Mesendoderm (in vitro differentiated cells): ENCODE data around the gene RXRA.

Source experiments
- DNase-seq: peaks from one replicate; pipeline ENCODE4 v3.0.0; 2013
- H2AK5ac ChIP-seq: 2 replicates; pipeline ENCODE4 v1.6.1; 2013; ENCODE audit warnings: low read length, inconsistent platforms
- H2BK120ac ChIP-seq: 2 replicates; pipeline ENCODE4 v1.6.1; 2013; ENCODE audit warnings: low read depth, mild to moderate bottlenecking, low read length, moderate library complexity, mixed read lengths
- H2BK15ac ChIP-seq: replicated peaks from 2 replicates; pipeline ENCODE4 v1.6.1; 2013; ENCODE audit warnings: low read depth, mild to moderate bottlenecking, moderate library complexity
- H2BK5ac ChIP-seq: 2 replicates; pipeline ENCODE4 v1.6.1; 2013; ENCODE audit warnings: low read length, inconsistent platforms
- H3K18ac ChIP-seq: 2 replicates; pipeline ENCODE4 v1.6.1; 2013; ENCODE audit warnings: mild to moderate bottlenecking, low read length, mixed read lengths
- H3K23ac ChIP-seq: one replicate; pipeline ENCODE4 v1.6.1; 2013; ENCODE audit warnings: low read length
- H3K27ac ChIP-seq: 2 replicates; pipeline ENCODE4 v1.5.1; 2013; ENCODE audit warnings: low read depth, mild to moderate bottlenecking, inconsistent platforms, low read length, moderate library complexity
- H3K27me3 ChIP-seq: 2 replicates; pipeline ENCODE4 v1.6.1; 2013; ENCODE audit warnings: low read length, control low read depth, mild to moderate bottlenecking, inconsistent platforms; ENCODE audit not compliant: insufficient read depth, poor library complexity
- H3K36me3 ChIP-seq: 2 replicates; pipeline ENCODE4 v1.6.1; 2013; ENCODE audit warnings: low read length, inconsistent platforms; ENCODE audit not compliant: control insufficient read depth, insufficient read depth
- H3K4ac ChIP-seq: one replicate; pipeline ENCODE4 v1.6.1; 2013; ENCODE audit warnings: low read depth, mild to moderate bottlenecking, low read length, moderate library complexity
- H3K4me1 ChIP-seq: 2 replicates; pipeline ENCODE4 v1.6.1; 2013; ENCODE audit warnings: low read depth, low read length, inconsistent platforms; ENCODE audit not compliant: control insufficient read depth
- H3K4me2 ChIP-seq: 2 replicates; pipeline ENCODE4 v1.6.1; 2013; ENCODE audit warnings: low read length
- H3K4me3 ChIP-seq: 2 replicates; pipeline ENCODE4 v1.5.1; 2013; ENCODE audit warnings: mild to moderate bottlenecking, low read length
- H3K56ac ChIP-seq: one replicate; pipeline ENCODE4 v1.6.1; 2013; ENCODE audit warnings: low read length
- H3K79me1 ChIP-seq: 2 replicates; pipeline ENCODE4 v1.6.1; 2013; ENCODE audit warnings: low read length, inconsistent platforms
- H3K79me2 ChIP-seq: 2 replicates; pipeline ENCODE4 v1.6.1; 2013; ENCODE audit warnings: mild to moderate bottlenecking, low read length; ENCODE audit not compliant: control insufficient read depth, insufficient read depth
- H3K9ac ChIP-seq: 2 replicates; pipeline ENCODE4 v1.6.1; 2013; ENCODE audit warnings: low read length, inconsistent platforms
- H4K5ac ChIP-seq: one replicate; pipeline ENCODE4 v1.6.1; 2013; ENCODE audit warnings: low read length
- H4K8ac ChIP-seq: one replicate; pipeline ENCODE4 v1.6.1; 2013; ENCODE audit warnings: low read depth, mild to moderate bottlenecking, control low read depth, low read length, moderate library complexity
- WGBS: extraction: QIAGEN DNeasy Blood & Tissue Kit; methylation state at CpG from one replicate; pipeline ENCODE4 v1.1.7; 2013; ENCODE audit warnings: low lambda C conversion rate, missing lambda C conversion rate; ENCODE audit not compliant: insufficient coverage; ENCODE audit errors: extremely low coverage; 5-methylcytosine and 5-hydroxymethylcytosine counted together

Gene RXRA

DNA sequence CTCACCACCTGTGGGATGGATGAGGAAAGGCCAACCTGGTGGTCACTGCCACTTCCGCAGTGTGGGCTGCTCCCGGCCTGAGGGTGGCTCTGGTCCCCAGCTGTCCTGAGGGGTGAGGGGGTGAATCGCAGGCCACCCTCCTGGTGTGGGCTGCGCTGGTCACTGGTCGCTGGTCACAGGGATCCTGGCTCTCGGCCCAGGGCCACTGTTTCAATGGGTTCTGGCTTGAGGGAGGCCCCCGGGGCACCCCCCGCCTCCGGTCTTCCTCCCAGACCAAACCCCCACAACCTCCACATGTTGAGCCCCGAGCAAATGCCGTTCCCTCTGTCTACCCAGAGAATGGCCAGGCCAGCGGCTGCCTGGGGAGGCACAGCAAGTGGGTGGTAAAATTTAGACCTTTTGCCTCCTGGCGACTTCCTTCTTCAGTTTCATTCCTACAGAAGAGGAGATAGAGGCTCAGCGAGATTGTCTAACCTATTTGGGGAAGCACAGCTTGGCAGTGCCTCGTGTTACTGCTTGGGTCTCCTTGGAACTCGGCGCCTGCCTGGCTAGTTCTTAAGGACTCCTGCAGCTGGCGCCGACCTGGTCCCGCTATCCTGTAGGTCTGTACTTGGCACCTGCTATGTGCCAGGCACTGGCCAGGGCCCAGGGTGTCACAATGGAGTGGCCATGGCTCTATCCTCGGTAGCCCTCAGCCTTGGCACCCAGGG is 48.2 kb downstream of the RXRA start:
- Histone ChIP-seq H3K27ac (no peak overlapping the region), H3K18ac (no peak overlapping the region)
- WGBS: no CpG with 5 or more reads among the region's 21 CpGs

GRCh38 chr9:134375011-134375390 is 48.7 kb downstream of the RXRA start:
- Histone ChIP-seq H3K36me3 (no peaks in the 10 kb centered on the region), H3K18ac (no peak overlapping the region), H3K79me1 (peaks cover 25% of the 10 kb centered on the region), H4K8ac (no peak overlapping the region), H3K79me2 (peaks cover 22% of the 10 kb centered on the region), H3K23ac (no peak overlapping the region), H3K27ac (no peak overlapping the region), H3K4me3 (no peak overlapping the region), H3K4ac (no peak overlapping the region), H2BK15ac (no peak overlapping the region), H2BK5ac (no peak overlapping the region), H3K4me1 (peaks cover 2% of the 10 kb centered on the region), H2BK120ac (no peak overlapping the region), H3K56ac (no peak overlapping the region), H2AK5ac (no peak overlapping the region), H4K5ac (no peak overlapping the region), H3K4me2 (no peak overlapping the region), H3K9ac (no peak overlapping the region), H3K27me3 (no peaks in the 10 kb centered on the region)
- no CpG with 5 or more reads among the region's 6 CpGs for WGBS
- no peak for DNase-seq

More for the DNA sequence above, 48.2 kb downstream of the RXRA start:
- H3K4me3 ChIP-seq: no peak overlapping the region
- H2AK5ac ChIP-seq: no peak overlapping the region
- H4K5ac ChIP-seq: no peak overlapping the region
- peaks cover 2% of the 10 kb centered on the region for H3K4me1 ChIP-seq
- H3K27me3 ChIP-seq: no peaks in the 10 kb centered on the region
- no peak overlapping the region for H2BK15ac ChIP-seq
- no peak overlapping the region for H2BK5ac ChIP-seq
- no peak overlapping the region for H3K23ac ChIP-seq
- H3K4ac ChIP-seq: no peak overlapping the region
- H2BK120ac ChIP-seq: no peak overlapping the region
- no peaks in the 10 kb centered on the region for H3K36me3 ChIP-seq
- no peak overlapping the region for H4K8ac ChIP-seq
- no peak overlapping the region for H3K9ac ChIP-seq
- H3K79me2 ChIP-seq: peaks cover 22% of the 10 kb centered on the region
- no peak overlapping the region for H3K4me2 ChIP-seq
- DNase-seq: no peak
- peaks cover 29% of the 10 kb centered on the region for H3K79me1 ChIP-seq
- no peak overlapping the region for H3K56ac ChIP-seq

GRCh38 chr9:134375430-134376385 is 49.5 kb downstream of the RXRA start:
- no peak overlapping the region for H3K9ac ChIP-seq
- H3K4me3 ChIP-seq: no peak overlapping the region
- H2BK120ac ChIP-seq: no peak overlapping the region
- no peak overlapping the region for H4K8ac ChIP-seq
- no peaks in the 10 kb centered on the region for H3K36me3 ChIP-seq
- no peak overlapping the region for H3K27ac ChIP-seq
- no peak overlapping the region for H2AK5ac ChIP-seq
- WGBS: no CpG with 5 or more reads among the region's 38 CpGs
- H3K4me1 ChIP-seq: peaks cover 2% of the 10 kb centered on the region
- peaks cover 25% of the 10 kb centered on the region for H3K79me1 ChIP-seq
- no peak overlapping the region for H4K5ac ChIP-seq
- H3K18ac ChIP-seq: no peak overlapping the region
- no peak overlapping the region for H2BK5ac ChIP-seq
- DNase-seq: no peak
- no peak overlapping the region for H3K23ac ChIP-seq
- H3K4ac ChIP-seq: no peak overlapping the region
- H3K79me2 ChIP-seq: peaks cover 19% of the 10 kb centered on the region
- H3K27me3 ChIP-seq: no peaks in the 10 kb centered on the region
- no peak overlapping the region for H3K4me2 ChIP-seq
- H2BK15ac ChIP-seq: no peak overlapping the region
- H3K56ac ChIP-seq: no peak overlapping the region

GRCh38 chr9:134376386-134377142 is 50.3 kb downstream of the RXRA start:
- Histone ChIP-seq H3K23ac (no peak overlapping the region), H3K9ac (no peak overlapping the region), H3K56ac (no peak overlapping the region), H3K18ac (no peak overlapping the region), H3K4me3 (no peak overlapping the region), H3K4me1 (peaks cover 2% of the 10 kb centered on the region), H2BK15ac (no peak overlapping the region), H3K79me2 (peaks cover 19% of the 10 kb centered on the region), H4K5ac (no peak overlapping the region), H3K27ac (no peak overlapping the region), H3K27me3 (no peaks in the 10 kb centered on the region), H4K8ac (no peak overlapping the region), H3K36me3 (no peaks in the 10 kb centered on the region), H2BK5ac (no peak overlapping the region), H2BK120ac (no peak overlapping the region), H2AK5ac (no peak overlapping the region), H3K4me2 (no peak overlapping the region), H3K4ac (no peak overlapping the region), H3K79me1 (peaks cover 25% of the 10 kb centered on the region)
- no peak for DNase-seq
- WGBS: no CpG with 5 or more reads among the region's 27 CpGs

DNA sequence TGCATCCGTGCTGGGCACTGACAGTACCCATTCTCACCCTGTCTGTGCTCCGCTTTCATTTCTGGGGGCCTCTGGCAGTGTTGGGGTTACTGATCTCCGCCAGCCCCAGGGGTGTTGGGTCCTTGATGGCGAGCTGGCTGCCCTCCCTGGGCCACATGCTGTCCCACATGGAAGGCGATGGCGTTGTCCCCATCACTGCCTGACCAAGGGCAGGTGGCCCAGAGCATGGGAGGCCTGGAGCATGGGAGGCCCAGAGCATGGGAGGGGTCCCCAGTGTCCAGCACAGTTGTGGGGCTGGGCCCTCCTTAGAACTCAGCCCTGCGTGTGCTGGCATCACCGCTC is 50.9 kb downstream of the RXRA start:
- WGBS: no CpG with 5 or more reads among the region's 8 CpGs
- H3K4ac ChIP-seq: no peak overlapping the region
- no peak for DNase-seq
- no peak overlapping the region for H3K23ac ChIP-seq
- H3K79me1 ChIP-seq: peaks cover 25% of the 10 kb centered on the region
- H4K8ac ChIP-seq: no peak overlapping the region
- no peak overlapping the region for H3K56ac ChIP-seq
- no peak overlapping the region for H3K27ac ChIP-seq
- H3K18ac ChIP-seq: no peak overlapping the region
- no peaks in the 10 kb centered on the region for H3K36me3 ChIP-seq
- no peak overlapping the region for H2AK5ac ChIP-seq
- H3K79me2 ChIP-seq: peaks cover 19% of the 10 kb centered on the region
- no peaks in the 10 kb centered on the region for H3K27me3 ChIP-seq
- H3K4me2 ChIP-seq: no peak overlapping the region
- H3K4me3 ChIP-seq: no peak overlapping the region
- no peak overlapping the region for H2BK120ac ChIP-seq
- no peak overlapping the region for H3K9ac ChIP-seq
- no peak overlapping the region for H4K5ac ChIP-seq
- H3K4me1 ChIP-seq: peaks cover 2% of the 10 kb centered on the region
- no peak overlapping the region for H2BK5ac ChIP-seq
- no peak overlapping the region for H2BK15ac ChIP-seq
